ENCODE measurements around the gene DACT2.

GRCh38 chr6:168347053-168347452 is 27.5 kb upstream of the DACT2 start:
- TF ChIP-seq POLR2A (IDR thresholded peaks at IDR 0.05; ENCODE audit: low read depth, low read length), result no peak
- no peak for TF ChIP-seq SPI1 (IDR thresholded peaks at IDR 0.05; ENCODE audit: low read depth, low read length)
- TF ChIP-seq POLR2AphosphoS5 (IDR thresholded peaks at IDR 0.05; ENCODE audit: low read depth, low read length), result no peak
- TF ChIP-seq PAX5 (IDR thresholded peaks at IDR 0.05; ENCODE audit: insufficient read depth, low read length, severe bottlenecking), result no peak

All from GM12891 (cell line).